GM21717 (cell line): ENCODE data around the gene NOXRED1.
"Not testable (repeated sequence)": the region's sequence is repeated elsewhere in the genome, so short reads cannot be mapped to it uniquely, and the experiment has no call there.

ENCODE experiments used
- ATAC-seq: cut with Tn5 transposase; IDR thresholded peaks from one replicate; pipeline ENCODE4 v1.9.1; 2021; ENCODE audit warnings: mild to moderate bottlenecking, moderate library complexity; ENCODE audit not compliant: unreplicated experiment

Gene NOXRED1

DNA sequence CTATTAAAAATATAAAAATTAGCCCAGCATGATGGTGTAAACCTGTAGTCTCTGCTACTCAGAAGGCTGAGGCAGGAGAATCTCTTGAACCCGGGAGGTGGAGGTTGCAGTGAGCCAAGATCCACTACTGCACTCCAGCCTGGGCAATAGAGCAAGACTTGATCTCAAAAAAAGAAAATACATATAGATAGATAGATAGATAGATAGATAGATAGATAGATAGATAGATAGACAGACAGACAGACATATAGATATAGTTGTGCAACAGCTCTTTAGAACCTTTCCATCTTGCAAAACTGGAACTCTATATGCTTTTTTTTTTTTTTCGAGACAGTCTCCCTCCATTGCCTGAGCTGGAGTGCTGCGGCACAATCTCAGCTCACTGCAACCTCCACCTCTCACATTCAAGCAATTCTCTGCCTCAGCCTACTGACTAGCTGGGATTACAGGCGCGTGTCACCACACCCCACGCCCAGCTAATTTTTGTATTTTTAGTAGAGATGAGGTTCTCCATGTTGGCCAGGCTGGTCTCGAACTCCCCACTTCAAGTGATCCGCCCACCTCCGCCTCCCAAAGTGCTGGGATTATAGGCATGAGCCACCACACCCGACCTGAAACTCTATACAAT, 7.8 kb downstream of the NOXRED1 start:
- ATAC-seq, result not testable (repeated sequence)

DNA sequence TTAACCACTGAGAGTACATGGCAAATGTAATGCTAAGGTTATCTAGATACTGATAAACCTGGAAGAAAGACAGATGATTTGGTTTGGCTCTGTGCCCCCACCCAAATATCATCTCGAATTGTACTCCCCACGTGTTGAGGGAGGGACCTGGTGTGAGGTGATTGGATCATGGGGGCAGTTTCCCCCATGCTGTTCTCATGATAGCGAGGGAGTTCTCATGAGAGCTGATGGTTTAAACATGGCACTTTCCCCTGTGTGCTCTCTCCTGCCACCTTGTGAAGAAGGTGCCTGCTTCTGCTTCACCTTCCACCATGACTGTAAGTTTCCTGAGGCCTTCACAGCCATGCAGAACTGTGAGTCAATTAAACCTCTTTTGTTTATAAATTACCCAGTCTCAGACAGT, 14.2 kb downstream of the NOXRED1 start:
- no peak for ATAC-seq

- ATAC-seq, result no peak
These were observed 16.2 kb downstream of the NOXRED1 start for GRCh38 chr14:77407158-77407557.

DNA sequence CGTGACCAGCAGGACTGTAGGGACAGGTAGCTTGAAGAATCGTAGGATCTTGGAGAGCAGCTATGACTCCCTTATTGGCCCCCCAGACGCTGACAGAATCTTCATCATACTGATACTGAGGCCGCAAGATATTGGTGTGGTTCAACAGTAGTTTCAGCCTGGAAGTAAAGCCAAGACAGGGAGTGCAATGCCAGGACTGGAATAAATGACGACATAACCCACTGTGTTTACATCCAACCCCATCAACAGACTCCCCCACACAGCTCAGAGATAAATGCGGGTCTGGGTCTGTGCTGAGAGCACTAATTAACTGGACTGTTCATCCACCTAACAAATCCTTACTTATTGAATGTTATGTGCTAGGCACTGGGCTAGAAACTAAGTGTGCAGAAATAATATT, 16.6 kb downstream of the NOXRED1 start:
- ATAC-seq, result no peak

DNA sequence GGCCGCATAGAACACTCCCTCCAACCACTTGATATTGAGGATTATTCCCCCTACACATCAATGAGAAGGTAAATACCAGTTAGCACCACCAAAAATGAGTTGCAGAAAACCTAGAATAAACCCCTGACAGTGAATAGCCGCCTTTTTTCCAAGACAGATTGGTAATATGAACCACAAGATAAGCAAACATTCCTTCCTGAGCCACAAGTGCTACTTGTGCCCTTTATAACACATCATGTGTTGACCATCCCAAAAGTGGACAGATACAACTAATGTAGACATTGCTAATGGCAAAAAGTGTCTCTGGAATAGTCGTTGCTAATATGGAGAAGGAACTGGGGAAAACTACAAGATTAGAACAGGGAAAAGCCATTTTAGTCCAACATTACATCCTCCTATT, 17.2 kb downstream of the NOXRED1 start:
- ATAC-seq, result no peak

- ATAC-seq, result no peak
These were observed 19.6 kb downstream of the NOXRED1 start for GRCh38 chr14:77403768-77404167.

GRCh38 chr14:77400216-77400615, 23.1 kb downstream of the NOXRED1 start:
- no peak for ATAC-seq

DNA sequence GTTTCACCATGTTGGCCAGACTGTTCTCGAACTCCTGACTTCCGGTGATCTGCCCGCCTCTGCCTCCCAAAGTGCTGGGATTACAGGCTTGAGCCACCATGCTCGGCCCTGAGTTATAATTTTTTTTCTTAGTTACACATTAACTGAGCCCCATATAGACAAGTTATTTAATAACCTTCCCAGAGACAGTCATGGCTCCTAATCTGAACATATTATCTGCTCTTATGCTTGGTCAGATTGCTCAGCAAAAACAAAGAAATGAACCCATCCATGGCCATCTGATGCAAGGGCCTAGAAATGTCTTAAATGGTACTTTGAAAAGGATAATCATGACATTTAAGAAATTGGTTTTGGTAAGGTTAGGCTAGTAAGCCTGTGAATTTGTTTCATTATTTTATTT, 33.1 kb downstream of the NOXRED1 start:
- ATAC-seq, result no peak

GRCh38 chr14:77378701-77379100, 44.6 kb downstream of the NOXRED1 start:
- ATAC-seq, result no peak

DNA sequence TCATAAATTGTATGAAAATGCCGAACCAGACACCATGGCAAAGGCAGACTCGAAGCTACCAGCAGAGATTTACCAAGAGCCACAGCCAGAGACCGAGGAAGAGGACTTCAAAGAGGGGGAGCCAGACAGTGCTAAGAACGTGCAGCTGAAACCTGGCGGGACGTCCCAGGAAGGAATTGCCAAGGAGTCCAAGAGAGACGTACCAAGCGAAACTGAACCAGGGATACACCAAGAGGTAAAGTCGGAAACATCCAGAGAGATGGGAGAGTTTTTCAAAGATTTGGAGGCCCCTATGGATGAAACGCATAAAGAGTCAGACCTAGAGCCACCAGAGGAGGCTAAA, 45.9 kb downstream of the NOXRED1 start:
- no peak for ATAC-seq

DNA sequence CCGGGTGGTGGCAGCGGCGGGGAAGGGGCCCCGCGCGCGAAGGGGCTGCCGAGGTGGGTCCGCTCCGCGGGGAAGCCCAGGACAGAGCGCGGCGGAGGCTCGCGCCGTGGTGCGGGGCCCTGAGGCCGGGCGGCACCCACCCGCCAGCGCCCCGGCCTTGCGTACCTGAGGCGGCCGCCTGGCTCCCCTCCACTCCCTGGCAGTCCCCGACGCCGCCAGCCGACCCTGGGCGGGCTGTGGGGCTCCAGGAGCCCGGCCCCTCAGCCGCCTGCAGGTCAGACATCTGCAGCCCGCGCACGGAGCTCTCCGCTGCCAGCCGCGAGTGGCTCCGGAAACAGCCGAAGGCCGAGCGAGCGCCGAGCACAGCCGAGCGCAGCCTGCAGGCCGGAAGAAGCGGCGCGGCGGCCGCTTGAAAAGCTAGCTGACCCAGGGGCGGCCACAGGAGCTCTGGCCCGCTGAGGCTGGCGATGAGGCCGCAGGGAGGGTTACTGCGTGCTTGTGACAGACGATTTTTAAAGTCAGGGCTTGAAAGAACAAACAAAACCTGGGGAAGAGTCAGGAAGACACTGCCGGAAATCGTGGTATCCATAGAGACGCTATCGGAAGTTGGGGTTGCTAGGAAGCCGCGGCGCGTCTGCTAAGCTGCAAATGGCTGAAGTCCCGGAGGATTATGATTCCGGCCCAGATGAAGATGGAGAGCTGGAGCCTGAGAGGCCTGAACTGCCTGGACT, 46.4 kb downstream of the NOXRED1 start, which contains the start of the genes SAMD15 and TMED8:
Gene SAMD15, plus strand, starts transcription at position 609 of the 731 bp plus-strand sequence. Its CDS starts 40 bp downstream, at position 649.
Gene TMED8, minus strand, starts transcription at position 324 of the 731 bp plus-strand sequence. Its CDS starts 41 bp downstream, at position 283.
- peak; percentile 82 for ATAC-seq

DNA sequence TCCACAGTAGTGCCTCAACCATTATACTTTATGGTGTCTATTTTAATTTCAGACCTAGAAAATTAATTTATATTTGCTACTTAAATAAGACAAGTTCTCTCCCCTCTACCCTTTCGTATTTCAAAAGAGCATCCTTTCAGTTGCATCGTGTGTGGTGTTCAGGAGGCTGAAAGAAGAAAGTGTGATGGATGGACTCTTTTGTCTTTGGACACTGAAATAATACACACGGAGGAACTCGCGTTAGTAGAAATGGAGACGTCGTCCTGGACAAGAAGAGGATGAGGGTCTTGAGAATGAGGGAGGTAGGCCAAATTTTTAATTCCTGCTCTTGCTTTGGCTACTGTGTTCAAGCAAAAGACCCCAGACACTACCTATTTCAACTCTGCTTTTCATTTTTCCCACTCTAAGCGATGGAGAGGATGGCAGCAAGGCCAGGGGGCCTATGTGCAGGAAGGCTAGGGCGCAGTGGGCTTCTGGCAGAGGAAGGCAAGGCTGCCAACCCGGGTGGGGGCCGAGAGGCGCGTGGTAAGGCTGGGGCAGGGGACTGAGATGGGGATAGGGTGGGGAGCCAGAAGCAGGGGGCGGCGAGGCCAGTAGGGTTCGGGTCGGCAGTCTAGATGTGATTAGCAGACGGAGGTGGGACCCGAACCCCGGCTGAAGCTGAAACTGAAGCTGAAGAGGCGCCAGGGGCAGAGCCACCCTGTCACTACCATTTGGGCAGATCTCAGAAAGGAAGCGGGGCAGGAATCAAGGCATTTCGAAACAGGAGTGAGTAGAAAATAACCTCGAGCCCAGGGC, 47.2 kb downstream of the NOXRED1 start:
- peak; percentile 23 for ATAC-seq

GRCh38 chr14:77375164-77375950, 48.0 kb downstream of the NOXRED1 start:
- no peak for ATAC-seq

DNA sequence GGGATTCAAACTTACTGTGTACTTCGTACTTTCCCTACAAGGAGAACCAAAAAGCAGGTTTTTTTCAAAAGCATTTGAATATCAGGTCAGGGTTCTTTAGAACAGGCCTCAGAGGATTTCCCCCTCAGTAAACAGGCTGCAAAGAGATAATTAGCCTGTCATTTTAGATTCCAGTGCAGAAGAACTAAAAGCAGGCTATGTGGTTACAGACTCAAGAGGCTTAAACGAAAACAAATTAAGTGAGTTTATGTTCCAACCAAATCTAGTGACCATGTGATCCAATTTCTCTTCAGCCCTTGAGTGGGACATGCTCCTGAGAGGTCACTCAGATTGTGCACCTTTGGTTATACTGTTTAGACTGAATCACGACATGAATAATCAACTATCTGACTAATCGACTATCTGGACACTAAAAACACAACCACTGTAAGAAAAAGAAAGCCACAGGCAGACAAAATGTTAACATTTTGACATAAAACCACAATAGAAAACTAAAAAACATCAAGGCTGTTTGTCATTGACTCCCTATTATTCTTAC, 51.0 kb downstream of the NOXRED1 start:
- ATAC-seq, result peak; percentile 37

DNA sequence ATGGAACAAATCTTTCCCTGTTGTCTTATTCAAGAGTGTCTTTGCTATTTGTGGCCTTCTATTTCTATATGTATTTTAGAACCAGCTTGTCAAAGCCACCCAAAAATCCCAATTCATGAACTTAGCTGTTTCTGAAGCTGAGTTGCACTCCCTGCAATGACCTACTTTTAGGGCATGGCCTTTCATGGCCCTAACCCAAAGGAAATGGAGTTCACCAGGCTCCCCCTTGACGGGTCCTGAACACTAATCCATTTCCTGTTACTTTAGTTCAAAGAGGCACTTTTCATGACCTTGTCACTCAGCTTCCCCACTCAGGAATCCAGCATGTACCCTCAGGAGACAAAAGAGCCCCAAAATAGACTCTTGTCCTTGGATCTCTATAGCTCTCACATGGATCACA, 54.0 kb downstream of the NOXRED1 start:
- no peak for ATAC-seq

GRCh38 chr14:77364146-77364545, 59.2 kb downstream of the NOXRED1 start:
- no peak for ATAC-seq

- ATAC-seq, result no peak
These were observed 63.7 kb downstream of the NOXRED1 start for GRCh38 chr14:77359626-77360025.

GRCh38 chr14:77356899-77357298, 66.4 kb downstream of the NOXRED1 start:
- no peak for ATAC-seq

GRCh38 chr14:77355811-77356210, 67.5 kb downstream of the NOXRED1 start:
- ATAC-seq, result no peak

GRCh38 chr14:77353469-77354141, 69.7 kb downstream of the NOXRED1 start:
- ATAC-seq, result no peak
